WTC11 (cell line): ENCODE data around the gene SOX5. TPM values are rescaled to one million over a fixed set of nuclear protein-coding genes. Genes with fewer than 3 reads are reported as not detected.

Source experiments
- ATAC-seq: fragments of 200-7000 bp; cut with Tn5 transposase; 2 replicates; pipeline ENCODE4 v1.10.0; 2021; ENCODE audit warnings: mild to moderate bottlenecking, moderate library complexity
- CTCF ChIA-PET: fragments of 300-600 bp; sonication (Branson Sonifier 250); formaldehyde crosslinking; loops from one replicate; lab custom pipeline; 2021; ENCODE audit warnings: antibody characterized with exemption; lab: Charles Lee
- POLR2A ChIA-PET: fragments of 350-600 bp; sonication (Branson Sonifier 250); formaldehyde crosslinking; loops from one replicate; lab custom pipeline; 2021; ENCODE audit warnings: antibody characterized with exemption; lab: Charles Lee
- DNase-seq: peaks from one replicate; pipeline ENCODE4 v3.0.0; 2021; ENCODE audit warnings: low spot score
- H3K27ac Mint-ChIP-seq: 2 replicates; pipeline ENCODE4 v1.8.0; 2021; ENCODE audit warnings: mixed read lengths
- H3K27me3 Mint-ChIP-seq: 2 replicates; pipeline ENCODE4 v1.8.0; 2021; ENCODE audit warnings: low read depth, mild to moderate bottlenecking, moderate library complexity, mixed read lengths
- H3K36me3 Mint-ChIP-seq: 2 replicates; pipeline ENCODE4 v1.8.0; 2021; ENCODE audit warnings: mixed read lengths
- H3K4me1 Mint-ChIP-seq: 2 replicates; pipeline ENCODE4 v1.8.0; 2022; ENCODE audit warnings: mixed read lengths
- H3K4me3 Mint-ChIP-seq: 2 replicates; pipeline ENCODE4 v1.8.0; 2021; ENCODE audit warnings: mild to moderate bottlenecking, moderate library complexity, mixed read lengths
- H3K9me3 Mint-ChIP-seq: 2 replicates; pipeline ENCODE4 v1.8.0; 2021; ENCODE audit warnings: mixed read lengths
- CREM ChIP-seq: sonication (generic); formaldehyde crosslinking; IDR thresholded peaks from 2 replicates; pipeline ENCODE4 v1.8.1; 2022; ENCODE audit warnings: mild to moderate bottlenecking, missing genetic modification reagents, moderate library complexity
- CTCF ChIP-seq: fragments of 200-600 bp; IDR thresholded peaks from 2 replicates; pipeline ENCODE4 v1.8.0; 2022; ENCODE audit warnings: antibody characterized with exemption
- EMX1 ChIP-seq: fragments of 250-450 bp; sonication (Bioruptor Pico); IDR thresholded peaks from 2 replicates; pipeline ENCODE4 v1.8.0; 2021; ENCODE audit warnings: mild to moderate bottlenecking
- ESRRA ChIP-seq: sonication (generic); formaldehyde crosslinking; IDR thresholded peaks from 2 replicates; pipeline ENCODE4 v1.8.1; 2022; ENCODE audit warnings: mild to moderate bottlenecking, missing genetic modification reagents, borderline replicate concordance
- IRF2 ChIP-seq: sonication (generic); formaldehyde crosslinking; IDR thresholded peaks from 2 replicates; pipeline ENCODE4 v1.8.0; 2022; ENCODE audit warnings: low read depth, missing genetic modification reagents, borderline replicate concordance
- JUN ChIP-seq: sonication (generic); formaldehyde crosslinking; IDR thresholded peaks from 2 replicates; pipeline ENCODE4 v1.8.0; 2023; ENCODE audit warnings: mild to moderate bottlenecking, missing genetic modification reagents
- MXD4 ChIP-seq: fragments of 250-450 bp; sonication (Bioruptor Pico); IDR thresholded peaks from 2 replicates; pipeline ENCODE4 v1.8.0; 2021; ENCODE audit warnings: mild to moderate bottlenecking, moderate library complexity, borderline replicate concordance
- NR1H2 ChIP-seq: sonication (generic); formaldehyde crosslinking; IDR thresholded peaks from 2 replicates; pipeline ENCODE4 v1.9.0; 2021; ENCODE audit warnings: mild to moderate bottlenecking, moderate library complexity, missing genetic modification reagents
- OVOL2 ChIP-seq: fragments of 250-450 bp; sonication (Bioruptor Pico); IDR thresholded peaks from 2 replicates; pipeline ENCODE4 v1.9.0; 2021; ENCODE audit warnings: mild to moderate bottlenecking, borderline replicate concordance
- PRDM15 ChIP-seq: sonication (generic); formaldehyde crosslinking; IDR thresholded peaks from 2 replicates; pipeline ENCODE4 v1.8.0; 2022; ENCODE audit warnings: missing genetic modification reagents
- RELA ChIP-seq: sonication (generic); formaldehyde crosslinking; IDR thresholded peaks from 2 replicates; pipeline ENCODE4 v1.8.1; 2022; ENCODE audit warnings: missing genetic modification reagents, mild to moderate bottlenecking, borderline replicate concordance
- SOX15 ChIP-seq: fragments of 250-450 bp; sonication (Bioruptor Pico); IDR thresholded peaks from 2 replicates; pipeline ENCODE4 v1.9.0; 2021; ENCODE audit warnings: mild to moderate bottlenecking
- SP1 ChIP-seq: sonication (generic); formaldehyde crosslinking; conservative IDR thresholded peaks from 2 replicates; pipeline ENCODE4 v1.8.1; 2022; ENCODE audit warnings: missing genetic modification reagents
- STAT6 ChIP-seq: sonication (generic); formaldehyde crosslinking; conservative IDR thresholded peaks from 2 replicates; pipeline ENCODE4 v1.8.1; 2023; ENCODE audit warnings: mild to moderate bottlenecking, low read depth, missing genetic modification reagents, moderate library complexity
- TP53 ChIP-seq: sonication (generic); formaldehyde crosslinking; IDR thresholded peaks from 2 replicates; pipeline ENCODE4 v1.8.1; 2023; ENCODE audit warnings: mild to moderate bottlenecking, missing genetic modification reagents
- USF1 ChIP-seq: sonication (generic); formaldehyde crosslinking; IDR thresholded peaks from 2 replicates; pipeline ENCODE4 v1.8.0; 2022; ENCODE audit warnings: mild to moderate bottlenecking, missing genetic modification reagents
- ZBTB43 ChIP-seq: sonication (generic); formaldehyde crosslinking; IDR thresholded peaks from 2 replicates; pipeline ENCODE4 v1.8.1; 2023; ENCODE audit warnings: mild to moderate bottlenecking, missing genetic modification reagents
- ZNF121 ChIP-seq: sonication (generic); formaldehyde crosslinking; IDR thresholded peaks from 2 replicates; pipeline ENCODE4 v1.8.0; 2023; ENCODE audit warnings: missing genetic modification reagents
- ZNF232 ChIP-seq: sonication (generic); formaldehyde crosslinking; IDR thresholded peaks from 2 replicates; pipeline ENCODE4 v1.8.0; 2022; ENCODE audit warnings: mild to moderate bottlenecking, missing genetic modification reagents
- ZNF396 ChIP-seq: fragments of 250-450 bp; sonication (Bioruptor Pico); IDR thresholded peaks from 2 replicates; pipeline ENCODE4 v1.8.0; 2021; ENCODE audit warnings: mild to moderate bottlenecking, moderate library complexity, borderline replicate concordance
- total RNA-seq: library from RNA; stranded (reverse); gene quantifications from 3 replicates; pipeline ENCODE4 v1.2.3, GENCODE V29; 2021

SOX5 gene
- total RNA-seq, 1 experiment from 2014 or later = 2.3 TPM

GRCh38 chr12:23542187-23542586 lies 407.3 kb downstream of the SOX5 start:
- Mint-ChIP-seq H3K36me3 (0 out of 2 replicates have a peak, but pooled peaks cover 2% of the 10 kb centered on the region), H3K4me3 (no peak overlapping the region), H3K27ac (no peak overlapping the region), H3K27me3 (no peaks in the 10 kb centered on the region), H3K4me1 (peaks cover 5% of the 10 kb centered on the region; the same call in 1 of the 2 replicates), H3K9me3 (peaks cover 3% of the 10 kb centered on the region; the same call in 1 of the 2 replicates)
- no peak for ATAC-seq
- no peak for TF ChIP-seq CTCF
- TF ChIP-seq ZNF121 (CRISPR knock-in tag) = no peak
- TF ChIP-seq ZNF396 = no peak
- TF ChIP-seq ESRRA = no peak
- TF ChIP-seq SP1 (CRISPR knock-in tag) = no peak
- TF ChIP-seq OVOL2 (CRISPR knock-in tag) = no peak
- no peak for TF ChIP-seq RELA (CRISPR knock-in tag)
- TF ChIP-seq MXD4 (CRISPR knock-in tag) = no peak
- no peak for TF ChIP-seq SOX15
- no peak for TF ChIP-seq PRDM15 (CRISPR knock-in tag)
- no peak for TF ChIP-seq ZBTB43
- no peak for TF ChIP-seq CREM (CRISPR knock-in tag)
- no peak for TF ChIP-seq TP53 (CRISPR knock-in tag)
- no peak for TF ChIP-seq JUN (CRISPR knock-in tag)
- TF ChIP-seq STAT6 (CRISPR knock-in tag) = no peak
- TF ChIP-seq IRF2 (CRISPR knock-in tag) = no peak
- TF ChIP-seq EMX1 (CRISPR knock-in tag) = no peak
- TF ChIP-seq ZNF232 (CRISPR knock-in tag) = no peak
- TF ChIP-seq USF1 (CRISPR knock-in tag) = no peak
- no peak for TF ChIP-seq NR1H2 (CRISPR knock-in tag)
- DNase-seq = no peak
- CTCF ChIA-PET = no interaction called here
- POLR2A ChIA-PET = no interaction called here
